Spleen (tissue), 11 donors: ENCODE measurements around the gene CEMIP. TPM values are rescaled to one million over a fixed set of nuclear protein-coding genes. Genes with fewer than 3 reads are reported as not detected.

ENCODE experiments used
- DNase-seq: peaks from one replicate; pipeline ENCODE4 v3.0.0-alpha.2; 2020
- H3K27ac ChIP-seq, 8 donors: fragments of 200-600 bp; sonication (generic) in 7 of 8; 1 replicate in 4 of 8; 2 replicates in 4 of 8; pipeline versions ENCODE4 v1.5.0 to v1.8.0; 2016 to 2021; ENCODE audit warnings: inconsistent platforms in 4 of 8, mild to moderate bottlenecking in 4 of 8, moderate library complexity in 1 of 8
- H3K27me3 ChIP-seq, 7 donors: fragments of 200-600 bp; sonication (generic) in 6 of 7; replicated peaks in 1 of 7; 1 replicate in 4 of 7; 2 replicates in 3 of 7; pipeline versions ENCODE4 v1.5.0 to v1.8.0; 2016 to 2021; ENCODE audit warnings: inconsistent platforms in 3 of 7, mild to moderate bottlenecking in 1 of 7
- H3K36me3 ChIP-seq, 6 donors: fragments of 200-600 bp; sonication (generic) in 5 of 6; 1 replicate in 4 of 6; 2 replicates in 2 of 6; pipeline versions ENCODE4 v1.5.0 to v1.8.0; 2016 to 2021; ENCODE audit warnings: inconsistent platforms in 2 of 6
- H3K4me1 ChIP-seq, 6 donors: fragments of 200-600 bp; sonication (generic) in 5 of 6; 1 replicate in 3 of 6; 2 replicates in 3 of 6; pipeline versions ENCODE4 v1.5.0 to v1.8.0; 2016 to 2021; ENCODE audit warnings: inconsistent platforms in 3 of 6
- H3K4me3 ChIP-seq, 8 donors: fragments of 200-600 bp; sonication (generic) in 7 of 8; 1 replicate in 4 of 8; 2 replicates in 4 of 8; pipeline versions ENCODE4 v1.5.0 to v1.8.0; 2016 to 2021; ENCODE audit warnings: inconsistent platforms in 4 of 8, mild to moderate bottlenecking in 4 of 8, moderate library complexity in 2 of 8
- H3K9me3 ChIP-seq, 8 donors: fragments of 200-600 bp; sonication (generic) in 7 of 8; 1 replicate in 4 of 8; 2 replicates in 4 of 8; pipeline versions ENCODE4 v1.5.0 to v1.8.0; 2016 to 2021; ENCODE audit warnings: inconsistent platforms in 4 of 8
- CTCF ChIP-seq, 11 experiments: fragments of 200-600 bp in 7 of 11; fragments of 450-650 bp in 4 of 11; sonication (generic) in 4 of 11; IDR thresholded peaks in 8 of 11; conservative IDR thresholded peaks in 3 of 11; 1 replicate in 7 of 11; 2 replicates in 4 of 11; pipeline versions ENCODE4 v1.4.0 to v1.8.0; 2016 to 2021; ENCODE audit warnings: antibody characterized with exemption in 11 of 11, inconsistent platforms in 4 of 11, mild to moderate bottlenecking in 1 of 11
- POLR2A ChIP-seq, 3 donors: fragments of 450-650 bp; IDR thresholded peaks; one replicate each; pipeline ENCODE4 v1.5.1; 2017; ENCODE audit warnings: antibody characterized with exemption in 3 of 3, mild to moderate bottlenecking in 1 of 3
- POLR2AphosphoS5 ChIP-seq, 3 donors: sonication (generic); formaldehyde crosslinking; IDR thresholded peaks; one replicate each; pipeline ENCODE4 v1.5.1; 2017; ENCODE audit warnings: antibody characterized with exemption in 3 of 3
- WGBS, 5 donors: extraction: QIAGEN DNeasy Blood & Tissue Kit in 3 of 5; methylation state at CpG; one replicate each; pipeline versions ENCODE4 v1.1.5 to v1.1.7; 2013 to 2018; 5-methylcytosine and 5-hydroxymethylcytosine counted together
- intact Hi-C: fragments of 100-400 bp; cut with DNase I; formaldehyde crosslinking; loops from one replicate; pipeline ENCODE4 v1.15.0; 2023; ENCODE audit warnings: low total_unique reads
- polyA plus RNA-seq, 3 donors: library from polyadenylated mRNA; stranded (reverse); fragments of 200-250 nt; gene quantifications; one replicate each; pipeline ENCODE4 v1.2.1, GENCODE V29; 2013
- total RNA-seq, 7 donors: library from RNA; depleted of rRNA in 3 of 7; stranded (reverse); fragments of >200 nt in 3 of 7; fragmentation: NEBNext Ultra II Directional in 4 of 7; extraction: Animal tissue kit (Norgen Biotek cat#: 25700) in 4 of 7; gene quantifications; one replicate each; pipeline versions ENCODE4 v1.1.0 to v1.2.1, GENCODE V29; 2016 to 2021
- donor health status: healthy with polysubstance abuse.
- donor health status: DM: no; HTN: no; CAD: no; lungs with moderate emphysema.
- donor health status: DM: no; HTN: no; CAD: no.
- donor health status: Bipolar disorder and iron deficiency.
- donor health status: healthy.
- donor health status: DM: no; HTN: no; CAD: no.
- donor health status: DM: yes; HTN: yes; CAD: no.

The CEMIP gene
- total and polyA plus RNA-seq, 10 donors = 0.20 to 3.0 (median 1.0) TPM; not detected in 1

DNA sequence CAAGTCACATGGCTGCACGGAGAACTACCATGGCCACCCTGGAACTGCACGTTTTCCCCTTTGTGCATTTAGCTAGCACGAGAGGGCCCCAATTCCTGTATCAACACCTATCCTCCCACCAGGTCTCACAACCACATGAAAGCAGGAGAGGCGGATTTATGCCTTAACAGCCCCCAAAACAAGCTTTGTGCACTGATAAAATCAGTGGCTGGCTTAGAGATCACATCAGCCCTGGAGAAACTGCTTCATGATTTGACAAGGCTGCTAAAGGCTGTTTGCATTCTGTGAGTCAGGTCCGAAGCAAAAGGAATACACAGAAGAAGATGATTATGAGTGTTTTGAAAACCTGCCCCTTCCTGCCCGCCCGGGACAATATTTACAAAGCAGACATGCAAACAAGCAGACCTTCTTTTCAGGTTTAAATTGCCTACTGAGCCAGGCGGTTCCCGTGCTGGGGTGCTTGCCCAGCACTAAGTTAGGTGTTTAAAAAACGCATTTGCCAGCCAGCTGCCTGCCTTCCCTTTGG lies 25.9 kb downstream of the CEMIP start:
- Histone ChIP-seq H3K4me3 (no peak overlapping the region), H3K27ac (no peak overlapping the region), H3K4me1 (peaks cover 0 to 6% (median 0%) of the 10 kb centered on the region in 6 donors), H3K36me3 (no peaks in the 10 kb centered on the region), H3K9me3 (no peaks in the 10 kb centered on the region), H3K27me3 (no peaks in the 10 kb centered on the region)
- intact Hi-C loops = no loop called here
- TF ChIP-seq CTCF (IDR thresholded peaks at IDR 0.05 in 8 of 11, conservative IDR thresholded peaks at IDR 0.05 in 3 of 11) (no peak), POLR2AphosphoS5 (IDR thresholded peaks at IDR 0.05) (no peak), POLR2A (IDR thresholded peaks at IDR 0.05) (no peak)
- DNase-seq = no peak
- WGBS, 5 donors = 59 to 77% (median 72%) methylated on average over 10 of the region's 10 CpGs

- intact Hi-C loops = no loop called here
- DNase-seq = no peak
- TF ChIP-seq POLR2AphosphoS5 (IDR thresholded peaks at IDR 0.05) (no peak), POLR2A (IDR thresholded peaks at IDR 0.05) (no peak), CTCF (IDR thresholded peaks at IDR 0.05 in 8 of 11, conservative IDR thresholded peaks at IDR 0.05 in 3 of 11) (no peak)
- WGBS, 5 donors = 66 to 85% (median 77%) methylated on average over 5 to 9 of the region's 9 CpGs
- Histone ChIP-seq H3K27me3 (peaks cover 0 to 8% (median 0%) of the 10 kb centered on the region in 7 donors), H3K9me3 (no peaks in the 10 kb centered on the region), H3K27ac (no peak overlapping the region), H3K4me1 (no peaks in the 10 kb centered on the region), H3K4me3 (no peak overlapping the region), H3K36me3 (no peaks in the 10 kb centered on the region)
Observed at GRCh38 chr15:80811781-80812315, 32.7 kb downstream of the CEMIP start.

- H3K27ac ChIP-seq = no peak overlapping the region
- 79 to 87% (median 86%) methylated on average over 4 of the region's 4 CpGs for WGBS, 5 donors
Observed at GRCh38 chr15:80815106-80815505, 35.9 kb downstream of the CEMIP start.

More at GRCh38 chr15:80815106-80815505, 35.9 kb downstream of the CEMIP start:
- TF ChIP-seq CTCF (IDR thresholded peaks at IDR 0.05 in 8 of 11, conservative IDR thresholded peaks at IDR 0.05 in 3 of 11) (no peak), POLR2AphosphoS5 (IDR thresholded peaks at IDR 0.05) (no peak), POLR2A (IDR thresholded peaks at IDR 0.05) (no peak)
- H3K36me3 ChIP-seq = no peaks in the 10 kb centered on the region
- DNase-seq = no peak
- intact Hi-C loops = no loop called here
- no peak overlapping the region for H3K4me3 ChIP-seq
- no peaks in the 10 kb centered on the region for H3K4me1 ChIP-seq
- no peaks in the 10 kb centered on the region for H3K9me3 ChIP-seq
- peaks cover 0 to 17% (median 0%) of the 10 kb centered on the region in 7 donors for H3K27me3 ChIP-seq
